ENCODE measurements around the gene TPCN2. TPM values are rescaled to one million over a fixed set of nuclear protein-coding genes. Genes with fewer than 3 reads are reported as not detected.

The TPCN2 gene
- total and polyA plus RNA-seq, 9 of the 15 experiments (the other 6 are each of a cell fraction or from before 2014, with no cell fraction given) = 0.66 to 10.2 (median 4.6) TPM

DNA sequence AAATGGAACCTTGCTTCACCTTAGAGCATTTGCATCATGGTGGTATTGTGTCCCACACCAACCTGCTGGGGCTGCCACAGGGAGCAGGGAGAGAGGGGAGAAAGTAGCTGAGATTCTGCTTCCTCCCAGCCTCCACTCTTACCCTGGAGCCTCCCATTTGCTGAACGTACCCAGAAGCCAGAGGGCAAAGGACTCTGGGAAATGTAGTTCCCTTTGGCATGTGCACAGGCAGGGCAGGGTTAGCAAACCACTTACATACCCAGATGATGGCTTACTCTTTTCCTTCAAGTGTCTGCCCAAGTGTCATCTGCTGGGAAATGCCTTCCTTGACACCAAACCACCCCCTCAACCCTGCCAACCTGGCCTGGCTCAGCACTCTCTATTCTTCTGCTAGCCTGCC, 123.9 kb downstream of the TPCN2 start:
- Histone ChIP-seq H3K27ac (ENCODE audit: extremely low read depth, low read depth, low read length) (no peak overlapping the region), H3K4me3 (no peak overlapping the region), H3K4me2 (ENCODE audit: insufficient read depth, low read length) (no peak overlapping the region), H3K4me1 (replicated peaks in 1 of 2; ENCODE audit: control insufficient read depth in 2 of 2, insufficient read depth in 2 of 2, low read length in 2 of 2) (no peaks in the 10 kb centered on the region), H3K79me2 (ENCODE audit: control insufficient read depth, insufficient read depth, low read length) (no peaks in the 10 kb centered on the region), H3K36me3 (ENCODE audit: control insufficient read depth, insufficient read depth, low read length) (no peaks in the 10 kb centered on the region), H3K9me3 (replicated peaks; ENCODE audit: control insufficient read depth, insufficient read depth, low read depth, low read length) (no peaks in the 10 kb centered on the region), H4K20me1 (replicated peaks; ENCODE audit: control insufficient read depth, insufficient read depth, low read length) (no peaks in the 10 kb centered on the region), H2AFZ (ENCODE audit: low read depth, low read length) (no peak overlapping the region), H3K27me3 (ENCODE audit: control insufficient read depth in 2 of 2, insufficient read depth in 2 of 2, low read length in 2 of 2) (peaks cover 2 to 17% of the 10 kb centered on the region in 2 experiments; a peak in 4 of 5 replicates), H3K9ac (ENCODE audit: insufficient read depth in 1 of 2, low read depth in 2 of 2, low read length in 2 of 2) (no peak overlapping the region), H3K9me1 (ENCODE audit: control insufficient read depth, insufficient read depth, low read length) (no peaks in the 10 kb centered on the region)
- in situ Hi-C loops (cut with MboI) = no loop called here
- intact Hi-C loops (cut with micrococcal nuclease) = no loop called here
- BruUV-seq (replicated peaks) = no TSS peak
- FAIRE-seq (peak; percentile 71), DNase-seq (ENCODE audit: extremely low read depth in 1 of 4, low spot score in 3 of 4) (no peak), ATAC-seq (peak; percentile 74)
- 0% methylated on average over 1 of the region's 1 CpG for WGBS (ENCODE audit: insufficient coverage, low coverage, missing lambda C conversion rate)
- POLR2A ChIA-PET = no interaction called here
- TF ChIP-seq, protein P1, sequence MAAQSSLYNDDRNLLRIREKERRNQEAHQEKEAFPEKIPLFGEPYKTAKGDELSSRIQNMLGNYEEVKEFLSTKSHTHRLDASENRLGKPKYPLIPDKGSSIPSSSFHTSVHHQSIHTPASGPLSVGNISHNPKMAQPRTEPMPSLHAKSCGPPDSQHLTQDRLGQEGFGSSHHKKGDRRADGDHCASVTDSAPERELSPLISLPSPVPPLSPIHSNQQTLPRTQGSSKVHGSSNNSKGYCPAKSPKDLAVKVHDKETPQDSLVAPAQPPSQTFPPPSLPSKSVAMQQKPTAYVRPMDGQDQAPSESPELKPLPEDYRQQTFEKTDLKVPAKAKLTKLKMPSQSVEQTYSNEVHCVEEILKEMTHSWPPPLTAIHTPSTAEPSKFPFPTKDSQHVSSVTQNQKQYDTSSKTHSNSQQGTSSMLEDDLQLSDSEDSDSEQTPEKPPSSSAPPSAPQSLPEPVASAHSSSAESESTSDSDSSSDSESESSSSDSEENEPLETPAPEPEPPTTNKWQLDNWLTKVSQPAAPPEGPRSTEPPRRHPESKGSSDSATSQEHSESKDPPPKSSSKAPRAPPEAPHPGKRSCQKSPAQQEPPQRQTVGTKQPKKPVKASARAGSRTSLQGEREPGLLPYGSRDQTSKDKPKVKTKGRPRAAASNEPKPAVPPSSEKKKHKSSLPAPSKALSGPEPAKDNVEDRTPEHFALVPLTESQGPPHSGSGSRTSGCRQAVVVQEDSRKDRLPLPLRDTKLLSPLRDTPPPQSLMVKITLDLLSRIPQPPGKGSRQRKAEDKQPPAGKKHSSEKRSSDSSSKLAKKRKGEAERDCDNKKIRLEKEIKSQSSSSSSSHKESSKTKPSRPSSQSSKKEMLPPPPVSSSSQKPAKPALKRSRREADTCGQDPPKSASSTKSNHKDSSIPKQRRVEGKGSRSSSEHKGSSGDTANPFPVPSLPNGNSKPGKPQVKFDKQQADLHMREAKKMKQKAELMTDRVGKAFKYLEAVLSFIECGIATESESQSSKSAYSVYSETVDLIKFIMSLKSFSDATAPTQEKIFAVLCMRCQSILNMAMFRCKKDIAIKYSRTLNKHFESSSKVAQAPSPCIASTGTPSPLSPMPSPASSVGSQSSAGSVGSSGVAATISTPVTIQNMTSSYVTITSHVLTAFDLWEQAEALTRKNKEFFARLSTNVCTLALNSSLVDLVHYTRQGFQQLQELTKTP (IDR thresholded peaks at IDR 0.05; ENCODE audit: low read depth in 1 of 2, partially characterized antibody in 2 of 2) = peak in 1 of 2 experiments; percentile 89
- TF ChIP-seq SIX5 (IDR thresholded peaks at IDR 0.05; ENCODE audit: borderline replicate concordance in 1 of 2, insufficient read depth in 1 of 2, low read depth in 1 of 2, low read length in 2 of 2) = peak; percentile 50; a peak in 2 of 4 replicates
- 0 out of 2 replicates have a peak, but pooled peaks have one; percentile 15 for TF ChIP-seq MYC (IDR thresholded peaks at IDR 0.05; ENCODE audit: low read depth, low read length)
- no peak for TF ChIP-seq MYC (CRISPR knock-in tag; IDR thresholded peaks at IDR 0.05; ENCODE audit: borderline replicate concordance, low read depth)
- TF ChIP-seq ZNF143 (CRISPR knock-in tag; IDR thresholded peaks at IDR 0.05) = peak; percentile 73
- TF ChIP-seq, protein P2, sequence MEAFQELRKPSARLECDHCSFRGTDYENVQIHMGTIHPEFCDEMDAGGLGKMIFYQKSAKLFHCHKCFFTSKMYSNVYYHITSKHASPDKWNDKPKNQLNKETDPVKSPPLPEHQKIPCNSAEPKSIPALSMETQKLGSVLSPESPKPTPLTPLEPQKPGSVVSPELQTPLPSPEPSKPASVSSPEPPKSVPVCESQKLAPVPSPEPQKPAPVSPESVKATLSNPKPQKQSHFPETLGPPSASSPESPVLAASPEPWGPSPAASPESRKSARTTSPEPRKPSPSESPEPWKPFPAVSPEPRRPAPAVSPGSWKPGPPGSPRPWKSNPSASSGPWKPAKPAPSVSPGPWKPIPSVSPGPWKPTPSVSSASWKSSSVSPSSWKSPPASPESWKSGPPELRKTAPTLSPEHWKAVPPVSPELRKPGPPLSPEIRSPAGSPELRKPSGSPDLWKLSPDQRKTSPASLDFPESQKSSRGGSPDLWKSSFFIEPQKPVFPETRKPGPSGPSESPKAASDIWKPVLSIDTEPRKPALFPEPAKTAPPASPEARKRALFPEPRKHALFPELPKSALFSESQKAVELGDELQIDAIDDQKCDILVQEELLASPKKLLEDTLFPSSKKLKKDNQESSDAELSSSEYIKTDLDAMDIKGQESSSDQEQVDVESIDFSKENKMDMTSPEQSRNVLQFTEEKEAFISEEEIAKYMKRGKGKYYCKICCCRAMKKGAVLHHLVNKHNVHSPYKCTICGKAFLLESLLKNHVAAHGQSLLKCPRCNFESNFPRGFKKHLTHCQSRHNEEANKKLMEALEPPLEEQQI (IDR thresholded peaks at IDR 0.05) = no peak
- TF ChIP-seq HCFC1 (IDR thresholded peaks at IDR 0.05; ENCODE audit: low read depth, low read length) = peak; percentile 80
- no peak for TF ChIP-seq NRF1 (conservative IDR thresholded peaks at IDR 0.05 in 1 of 2, IDR thresholded peaks at IDR 0.05 in 1 of 2)
- TF ChIP-seq NR2C1 (IDR thresholded peaks at IDR 0.05) = no peak
- TF ChIP-seq NR2C1 (tag; IDR thresholded peaks at IDR 0.05) = 0 out of 2 replicates have a peak, but pooled peaks have one; percentile 14
- TF ChIP-seq ETV6 (IDR thresholded peaks at IDR 0.05; ENCODE audit: borderline replicate concordance in 1 of 2, low read depth in 2 of 2, low read length in 1 of 2) = no peak
- no peak for TF ChIP-seq ETV6 (CRISPR knock-in tag; IDR thresholded peaks at IDR 0.05; ENCODE audit: borderline replicate concordance)
- TF ChIP-seq BHLHE40 (IDR thresholded peaks at IDR 0.05; ENCODE audit: low read length) = 0 out of 2 replicates have a peak, but pooled peaks have one; percentile 11
- CTCF ChIA-PET (ENCODE audit: low intra/inter-chr PET ratio) = no interaction called here

Data from K562 (cell line).